Thoracic aorta (tissue), 2 donors: ENCODE results near the gene BPIFB6. TPM values are rescaled to one million over a fixed set of nuclear protein-coding genes. Genes with fewer than 3 reads are reported as not detected.

ENCODE experiments used
- ATAC-seq: fragments of 150-250 bp; one replicate; pipeline ENCODE4 v1.8.0; 2017; ENCODE audit warnings: low read depth; ENCODE audit not compliant: insufficient number of reproducible peaks, low FRiP score
- DNase-seq: peaks from one replicate; pipeline ENCODE4 v3.0.0-alpha.2; 2020; ENCODE audit warnings: low spot score
- H3K27ac ChIP-seq, 2 donors: fragments of 200-600 bp; sonication (generic); 1 replicate in 1 of 2; 2 replicates in 1 of 2; pipeline ENCODE4 v1.5.1; 2016; ENCODE audit warnings: mild to moderate bottlenecking in 2 of 2, moderate library complexity in 2 of 2
- H3K27me3 ChIP-seq: fragments of 200-600 bp; sonication (generic); replicated peaks from 2 replicates; pipeline ENCODE4 v1.6.0; 2016; ENCODE audit warnings: mild to moderate bottlenecking; ENCODE audit not compliant: insufficient read depth
- H3K36me3 ChIP-seq: fragments of 200-600 bp; sonication (generic); one replicate; pipeline ENCODE4 v1.5.1; 2016
- H3K4me1 ChIP-seq, 2 donors: fragments of 200-600 bp; sonication (generic); 1 replicate in 1 of 2; 2 replicates in 1 of 2; pipeline versions ENCODE4 v1.5.1 to v1.6.0; 2016; ENCODE audit warnings: low read depth in 2 of 2, mild to moderate bottlenecking in 1 of 2; ENCODE audit not compliant: control insufficient read depth in 1 of 2
- H3K4me3 ChIP-seq: fragments of 200-600 bp; sonication (generic); 2 replicates; pipeline ENCODE4 v1.5.1; 2016; ENCODE audit warnings: mild to moderate bottlenecking
- H3K9me3 ChIP-seq: fragments of 200-600 bp; sonication (generic); 2 replicates; pipeline ENCODE4 v1.5.1; 2016
- CTCF ChIP-seq: fragments of 200-600 bp; sonication (generic); IDR thresholded peaks from one replicate; pipeline ENCODE4 v1.5.1; 2019; ENCODE audit warnings: antibody characterized with exemption
- total RNA-seq, 2 donors: library from RNA; depleted of rRNA; stranded (reverse); fragments of >200 nt; gene quantifications; one replicate each; pipeline versions ENCODE4 v1.1.0 to v1.2.3, GENCODE V29; 2016

Gene BPIFB6
- total RNA-seq, 2 donors from 2014 or later: not detected

- no peaks in the 10 kb centered on the region for H3K4me1 ChIP-seq
- TF ChIP-seq CTCF: no peak
- DNase-seq (no peak), ATAC-seq (no peak)
- H3K36me3 ChIP-seq: no peaks in the 10 kb centered on the region
- no peak overlapping the region for H3K4me3 ChIP-seq
- H3K9me3 ChIP-seq: no peaks in the 10 kb centered on the region
- H3K27ac ChIP-seq: no peak overlapping the region
- no peaks in the 10 kb centered on the region for H3K27me3 ChIP-seq
Measured at GRCh38 chr20:32989507-32990283, 41.8 kb upstream of the BPIFB6 start.

GRCh38 chr20:32990426-32990825 is 41.0 kb upstream of the BPIFB6 start:
- Histone ChIP-seq H3K27ac (no peak overlapping the region), H3K4me3 (no peak overlapping the region), H3K27me3 (no peaks in the 10 kb centered on the region), H3K9me3 (peaks cover 3% of the 10 kb centered on the region), H3K36me3 (no peaks in the 10 kb centered on the region), H3K4me1 (no peaks in the 10 kb centered on the region)
- DNase-seq (no peak), ATAC-seq (no peak)
- TF ChIP-seq CTCF: no peak

- peaks cover 3% of the 10 kb centered on the region for H3K9me3 ChIP-seq
- no peak for TF ChIP-seq CTCF
- ATAC-seq: no peak
- H3K4me3 ChIP-seq: no peak overlapping the region
- DNase-seq: no peak
- no peaks in the 10 kb centered on the region for H3K4me1 ChIP-seq
- no peak overlapping the region for H3K27ac ChIP-seq
- H3K27me3 ChIP-seq: no peaks in the 10 kb centered on the region
- no peaks in the 10 kb centered on the region for H3K36me3 ChIP-seq
Measured at GRCh38 chr20:32991383-32991782, 40.1 kb upstream of the BPIFB6 start.

- no peak for DNase-seq
- Histone ChIP-seq H3K27me3 (no peaks in the 10 kb centered on the region), H3K9me3 (peaks cover 3% of the 10 kb centered on the region), H3K4me3 (no peak overlapping the region), H3K27ac (no peak overlapping the region), H3K36me3 (no peaks in the 10 kb centered on the region), H3K4me1 (no peaks in the 10 kb centered on the region)
- ATAC-seq: no peak
- no peak for TF ChIP-seq CTCF
Measured at GRCh38 chr20:32991792-32992641, 39.4 kb upstream of the BPIFB6 start.

- no peaks in the 10 kb centered on the region for H3K27me3 ChIP-seq
- no peak overlapping the region for H3K27ac ChIP-seq
- H3K4me3 ChIP-seq: no peak overlapping the region
- H3K4me1 ChIP-seq: no peaks in the 10 kb centered on the region
- no peaks in the 10 kb centered on the region for H3K36me3 ChIP-seq
- no peak for DNase-seq
- ATAC-seq: no peak
- H3K9me3 ChIP-seq: peaks cover 3% of the 10 kb centered on the region
- TF ChIP-seq CTCF: no peak
Measured at GRCh38 chr20:32993496-32994050, 37.9 kb upstream of the BPIFB6 start.
